HepG2 (cell line): ENCODE data around the gene HOXA10. TPM values are rescaled to one million over a fixed set of nuclear protein-coding genes. Genes with fewer than 3 reads are reported as not detected.

Experiments
- ATAC-seq: fragments of 200-7000 bp; cut with Tn5 transposase; 3 replicates; pipeline ENCODE4 v1.9.1; 2020; ENCODE audit warnings: mild to moderate bottlenecking, moderate library complexity
- BruUV-seq: library from RNA; stranded (reverse); fragments of 400-500 nt; replicated peaks from 2 replicates; lab custom pipeline; 2021; lab: Mats Ljungman, UMichigan
- CTCF ChIA-PET: fragments of 300-600 bp; formaldehyde crosslinking; extraction: SDS; loops from one replicate; lab custom pipeline; 2021; ENCODE audit warnings: low total read pairs, inconsistent platforms, low intra/inter-chr PET ratio; lab: Yijun Ruan, JAX
- POLR2A ChIA-PET: fragments of 350-600 bp; sonication (Branson Sonifier 250); formaldehyde crosslinking; loops from one replicate; lab custom pipeline; 2020; ENCODE audit warnings: antibody characterized with exemption, inconsistent platforms; lab: Yijun Ruan, JAX
- DNase-seq: peaks from one replicate; pipeline ENCODE4 v3.0.0-alpha.2; 2015; ENCODE audit warnings: low spot score
- FAIRE-seq: peaks from 3 replicates; lab custom pipeline; 2011; peaks lifted over from hg19 to GRCh38; lab: Jason Lieb, UNC
- H2AFZ ChIP-seq: one replicate; pipeline ENCODE4 v1.6.1; 2011; ENCODE audit warnings: low read length, inconsistent platforms
- H3K27ac ChIP-seq: fragments of 300-600 bp; 3 replicates; pipeline ENCODE4 v1.8.0; 2011; ENCODE audit warnings: mixed run types, mild to moderate bottlenecking, mixed read lengths, low read length, inconsistent platforms; ENCODE audit not compliant: insufficient read depth; ENCODE audit errors: extremely low read length
- H3K27me3 ChIP-seq, 2 experiments: fragments of 200-600 bp in 1 of 2; 2 replicates in 1 of 2; 3 replicates in 1 of 2; pipeline versions ENCODE4 v1.6.0 to v1.8.0; 2011; ENCODE audit warnings: low read length in 2 of 2, mild to moderate bottlenecking in 2 of 2, moderate library complexity in 2 of 2, inconsistent platforms in 1 of 2; ENCODE audit not compliant: insufficient read depth in 2 of 2, control insufficient read depth in 1 of 2
- H3K36me3 ChIP-seq, 2 experiments: fragments of 200-600 bp in 1 of 2; replicated peaks in 1 of 2; 2 replicates in 1 of 2; 3 replicates in 1 of 2; pipeline versions ENCODE4 v1.5.1 to v1.8.0; 2011; ENCODE audit warnings: low read length in 2 of 2, inconsistent platforms in 1 of 2; ENCODE audit not compliant: insufficient read depth in 2 of 2, control insufficient read depth in 1 of 2
- H3K4me1 ChIP-seq: 2 replicates; pipeline ENCODE4 v1.5.1; 2012; ENCODE audit warnings: low read length, inconsistent platforms; ENCODE audit not compliant: insufficient read depth
- H3K4me2 ChIP-seq: 2 replicates; pipeline ENCODE4 v1.6.0; 2011; ENCODE audit warnings: low read depth, low read length, inconsistent platforms
- H3K4me3 ChIP-seq, 3 experiments: fragments of 200-600 bp in 1 of 3; sonication (generic), shearing (Covaris generic) in 1 of 3; replicated peaks in 1 of 3; 2 replicates each; pipeline ENCODE4 v1.5.1; 2011 to 2016; ENCODE audit warnings: low read length in 3 of 3, inconsistent platforms in 2 of 3, low read depth in 2 of 3, mild to moderate bottlenecking in 2 of 3, control low read depth in 1 of 3, mixed read lengths in 1 of 3; ENCODE audit not compliant: insufficient read depth in 1 of 3
- H3K79me2 ChIP-seq: one replicate; pipeline ENCODE4 v1.6.1; 2011; ENCODE audit warnings: low read length, inconsistent platforms; ENCODE audit not compliant: insufficient read depth
- H3K9ac ChIP-seq: 2 replicates; pipeline ENCODE4 v1.6.0; 2011; ENCODE audit warnings: mild to moderate bottlenecking, low read depth, low read length, inconsistent platforms; ENCODE audit not compliant: insufficient read depth
- H3K9me3 ChIP-seq: 2 replicates; pipeline ENCODE4 v1.5.1; 2012; ENCODE audit warnings: mild to moderate bottlenecking, low read length
- H4K20me1 ChIP-seq: 2 replicates; pipeline ENCODE4 v1.6.0; 2011; ENCODE audit warnings: inconsistent platforms, mild to moderate bottlenecking, low read length, moderate library complexity; ENCODE audit not compliant: insufficient read depth
- BCL6 ChIP-seq: IDR thresholded peaks from 2 replicates; pipeline ENCODE4 v1.6.1; 2016; ENCODE audit warnings: missing genetic modification reagents, missing compliant biosample characterization
- CC2D1A ChIP-seq: sonication (generic); formaldehyde crosslinking; IDR thresholded peaks from 2 replicates; pipeline ENCODE4 v1.8.1; 2023; ENCODE audit warnings: mild to moderate bottlenecking, missing genetic modification reagents
- CEBPG ChIP-seq: IDR thresholded peaks from 2 replicates; pipeline ENCODE4 v1.6.1; 2016
- CENPT ChIP-seq: sonication (generic); formaldehyde crosslinking; IDR thresholded peaks from 2 replicates; pipeline ENCODE4 v1.8.0; 2022; ENCODE audit warnings: low read depth, mild to moderate bottlenecking, moderate library complexity, missing genetic modification reagents
- CHD4 ChIP-seq: fragments of 200-600 bp; sonication (generic); IDR thresholded peaks from 2 replicates; pipeline ENCODE4 v1.7.0; 2017; ENCODE audit warnings: mild to moderate bottlenecking, low read length, borderline replicate concordance
- DNMT1 ChIP-seq: sonication (generic); formaldehyde crosslinking; IDR thresholded peaks from 2 replicates; pipeline ENCODE4 v1.5.1; 2020; ENCODE audit warnings: mild to moderate bottlenecking, missing genetic modification reagents
- FOSL2 ChIP-seq: sonication (generic); formaldehyde crosslinking; IDR thresholded peaks from 2 replicates; pipeline ENCODE4 v1.4.0; 2020; ENCODE audit warnings: missing genetic modification reagents
- HMGA1 ChIP-seq: sonication (generic); formaldehyde crosslinking; conservative IDR thresholded peaks from 2 replicates; pipeline ENCODE4 v1.4.0; 2020; ENCODE audit warnings: missing genetic modification reagents
- MAFF ChIP-seq: IDR thresholded peaks from 2 replicates; pipeline ENCODE4 v1.6.1; 2011; ENCODE audit warnings: low read depth, low read length, improper control_type of control experiment
- NCOR1 ChIP-seq: fragments of 200-600 bp; sonication (generic); IDR thresholded peaks from 2 replicates; pipeline ENCODE4 v1.7.0; 2017; ENCODE audit warnings: antibody characterized with exemption, low read length, borderline replicate concordance
- ZNF138 ChIP-seq: sonication (generic); formaldehyde crosslinking; IDR thresholded peaks from 2 replicates; pipeline ENCODE4 v1.5.0; 2020; ENCODE audit warnings: mild to moderate bottlenecking, low read depth, missing genetic modification reagents
- ZNF17 ChIP-seq: sonication (generic); formaldehyde crosslinking; IDR thresholded peaks from 2 replicates; pipeline ENCODE4 v1.5.0; 2020; ENCODE audit warnings: mild to moderate bottlenecking, missing genetic modification reagents
- ZNF30 ChIP-seq: sonication (generic); formaldehyde crosslinking; IDR thresholded peaks from 2 replicates; pipeline ENCODE4 v1.5.0; 2020; ENCODE audit warnings: mild to moderate bottlenecking, missing genetic modification reagents
- ZNF343 ChIP-seq: sonication (generic); formaldehyde crosslinking; IDR thresholded peaks from 2 replicates; pipeline ENCODE4 v1.4.0; 2020; ENCODE audit warnings: mild to moderate bottlenecking, missing genetic modification reagents
- ZNF350 ChIP-seq: sonication (generic); formaldehyde crosslinking; IDR thresholded peaks from 2 replicates; pipeline ENCODE4 v1.4.0; 2020; ENCODE audit warnings: mild to moderate bottlenecking, low read depth, missing genetic modification reagents, borderline replicate concordance
- ZNF501 ChIP-seq: sonication (generic); formaldehyde crosslinking; IDR thresholded peaks from 2 replicates; pipeline ENCODE4 v1.5.1; 2020; ENCODE audit warnings: mild to moderate bottlenecking, moderate library complexity, missing genetic modification reagents
- WGBS: methylation state at CpG from one replicate; pipeline ENCODE4 v1.1.6; 2017; ENCODE audit warnings: low lambda C conversion rate; 5-methylcytosine and 5-hydroxymethylcytosine counted together
- in situ Hi-C: cut with HindIII; loops from 2 replicates; pipeline ENCODE4 v1.10.0; 2017; ENCODE audit warnings: low pct_unique_long_range_greater_than_20kb; ENCODE audit not compliant: extremely low pct_ligation_motif_present
- intact Hi-C: fragments of 100-400 bp; cut with micrococcal nuclease; formaldehyde crosslinking; loops from one replicate; pipeline ENCODE4 v1.10.0; 2022; ENCODE audit not compliant: unreplicated experiment
- polyA plus RNA-seq, 8 experiments: library from polyadenylated mRNA; depleted of rRNA in 3 of 8; stranded (reverse) in 7 of 8; unstranded in 1 of 8; fragments of >200 nt; fragmentation: Illumina TruSeq in 4 of 8; extraction: Trizol in 4 of 8; gene quantifications; 2 replicates each; pipeline versions ENCODE4 v1.2.1 to v1.2.3, GENCODE V29; 2011 to 2016; ENCODE audit warnings: low read depth in 4 of 8, missing spikeins in 1 of 8, mixed read lengths in 1 of 8; ENCODE audit not compliant: insufficient read depth in 1 of 8
- total RNA-seq, 5 experiments: library from RNA; depleted of rRNA; stranded (reverse); fragments of >200 nt; fragmentation: Illumina TruSeq; extraction: Trizol; gene quantifications; 2 replicates each; pipeline ENCODE4 v1.2.3, GENCODE V29; 2016; ENCODE audit warnings: low read depth in 1 of 5
- TF ChIP-seq, protein P1 (sequence below): sonication (generic); formaldehyde crosslinking; IDR thresholded peaks from 2 replicates; pipeline ENCODE4 v1.5.1; 2020; ENCODE audit warnings: missing genetic modification reagents, mild to moderate bottlenecking, borderline replicate concordance

The HOXA10 gene
- total and polyA plus RNA-seq, 2 of the 13 experiments (the other 11 are each of a cell fraction or from before 2014, with no cell fraction given), result not detected

DNA sequence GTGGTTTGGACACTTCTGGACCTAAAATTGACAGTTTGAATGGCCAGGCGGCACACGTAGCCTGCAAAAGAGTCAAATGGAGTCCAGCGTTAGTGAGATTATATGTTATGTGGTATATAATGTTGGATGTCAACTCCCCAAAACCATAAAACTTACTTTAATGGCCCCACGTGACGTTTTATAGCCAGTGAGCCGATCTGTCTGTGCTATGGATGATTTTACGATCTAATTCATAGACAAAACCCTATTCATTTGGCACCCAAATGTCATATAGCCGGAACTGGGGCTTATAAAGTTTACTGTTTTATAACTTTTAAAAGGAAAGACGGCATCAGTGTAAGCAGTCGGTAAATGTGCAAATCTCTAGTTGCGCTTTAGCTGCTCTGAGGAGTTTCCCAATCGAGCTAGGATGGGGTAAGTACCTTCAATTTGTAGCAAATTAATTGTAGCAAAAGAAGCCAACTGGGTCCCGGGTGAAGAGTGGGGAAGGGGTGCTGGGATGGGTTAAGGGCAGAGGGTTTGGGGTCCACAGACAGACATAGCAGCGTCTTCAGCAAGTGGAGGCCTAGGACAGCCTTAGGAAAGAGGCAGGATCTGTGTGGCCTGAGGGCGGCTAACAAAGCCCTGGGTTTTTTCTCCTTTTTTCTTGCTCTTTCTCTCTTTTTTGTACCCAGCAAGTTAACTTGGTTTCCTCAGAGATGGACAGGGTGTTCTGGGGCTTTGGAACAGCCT is 33.8 kb downstream of the HOXA10 start:
- in situ Hi-C loops, result no loop called here
- WGBS, result 96% methylated on average over 15 of the region's 15 CpGs
- no peaks in the 10 kb centered on the region; a peak in 2 of 5 replicates for H3K36me3 ChIP-seq
- FAIRE-seq (no peak), DNase-seq (no peak), ATAC-seq (no peak)
- H3K79me2 ChIP-seq, result no peaks in the 10 kb centered on the region
- TF ChIP-seq ZNF30 (CRISPR knock-in tag) (no peak), BCL6 (CRISPR knock-in tag) (no peak), CC2D1A (CRISPR knock-in tag) (no peak), CEBPG (CRISPR knock-in tag) (no peak), HMGA1 (CRISPR knock-in tag) (no peak), ZNF17 (no peak), ZNF138 (no peak), FOSL2 (CRISPR knock-in tag) (no peak), CENPT (CRISPR knock-in tag) (no peak), DNMT1 (no peak), ZNF343 (CRISPR knock-in tag) (no peak), ZNF350 (CRISPR knock-in tag) (no peak), NCOR1 (no peak), MAFF (no peak), ZNF501 (CRISPR knock-in tag) (no peak), CHD4 (no peak)
- TF ChIP-seq, protein P1, sequence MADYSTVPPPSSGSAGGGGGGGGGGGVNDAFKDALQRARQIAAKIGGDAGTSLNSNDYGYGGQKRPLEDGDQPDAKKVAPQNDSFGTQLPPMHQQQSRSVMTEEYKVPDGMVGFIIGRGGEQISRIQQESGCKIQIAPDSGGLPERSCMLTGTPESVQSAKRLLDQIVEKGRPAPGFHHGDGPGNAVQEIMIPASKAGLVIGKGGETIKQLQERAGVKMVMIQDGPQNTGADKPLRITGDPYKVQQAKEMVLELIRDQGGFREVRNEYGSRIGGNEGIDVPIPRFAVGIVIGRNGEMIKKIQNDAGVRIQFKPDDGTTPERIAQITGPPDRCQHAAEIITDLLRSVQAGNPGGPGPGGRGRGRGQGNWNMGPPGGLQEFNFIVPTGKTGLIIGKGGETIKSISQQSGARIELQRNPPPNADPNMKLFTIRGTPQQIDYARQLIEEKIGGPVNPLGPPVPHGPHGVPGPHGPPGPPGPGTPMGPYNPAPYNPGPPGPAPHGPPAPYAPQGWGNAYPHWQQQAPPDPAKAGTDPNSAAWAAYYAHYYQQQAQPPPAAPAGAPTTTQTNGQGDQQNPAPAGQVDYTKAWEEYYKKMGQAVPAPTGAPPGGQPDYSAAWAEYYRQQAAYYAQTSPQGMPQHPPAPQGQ, result no peak
- H3K27ac ChIP-seq, result no peak overlapping the region
- no peaks in the 10 kb centered on the region for H3K9me3 ChIP-seq
- no peak overlapping the region for H2AFZ ChIP-seq
- no peak overlapping the region for H3K9ac ChIP-seq
- peaks cover 27% of the 10 kb centered on the region for H3K4me1 ChIP-seq
- H4K20me1 ChIP-seq, result no peaks in the 10 kb centered on the region
- H3K4me3 ChIP-seq, result no peak overlapping the region
- ChIA-PET POLR2A (interaction anchor here (2.7 kb wide), 1 partner anchor 18 kb away, joined by 13 read pairs; no protein-coding TSS in a partner anchor), CTCF (no interaction called here)
- no peaks in the 10 kb centered on the region for H3K27me3 ChIP-seq
- intact Hi-C loops, result loop anchor here (5.0 kb wide), 1 partner anchor 763 kb away; no protein-coding TSS in a partner anchor
- H3K4me2 ChIP-seq, result no peak overlapping the region
- BruUV-seq, result no TSS peak
